Measurements from ENCODE around the gene SH2D2A.

DNA sequence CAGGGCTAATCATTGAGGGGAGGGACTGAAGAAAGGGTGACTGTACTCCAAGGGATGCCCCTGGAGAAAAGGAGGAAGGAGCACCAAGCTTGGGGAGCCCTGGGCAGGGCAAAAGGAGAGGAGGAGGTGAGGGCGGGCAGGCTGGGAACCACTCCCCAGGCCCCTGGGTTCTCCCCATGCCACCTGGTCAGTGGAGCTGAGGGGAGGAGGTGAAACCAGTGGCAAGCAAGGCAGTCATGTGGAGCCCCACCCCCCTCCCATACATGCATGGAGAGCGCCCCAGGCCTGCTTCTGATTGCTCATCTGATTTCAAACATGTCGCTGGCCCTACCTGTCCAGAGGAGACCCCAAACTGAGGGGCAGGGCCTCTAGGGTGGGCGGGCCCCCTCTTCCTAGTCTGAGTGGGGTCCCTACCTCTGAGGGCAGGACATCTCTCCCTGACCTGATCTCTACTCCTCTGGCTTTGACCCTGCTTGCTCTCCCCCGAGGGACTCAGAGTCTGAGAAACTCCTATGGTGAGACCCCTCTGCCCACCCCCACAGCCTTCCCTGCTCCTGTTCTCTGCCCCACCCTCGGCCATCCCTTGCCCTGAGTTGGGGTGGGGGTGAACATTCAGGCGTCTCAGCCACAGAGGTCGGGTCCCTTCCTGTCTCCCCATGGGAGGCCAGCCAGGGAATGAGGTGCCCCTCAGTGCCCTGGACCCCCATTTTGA lies 23.7 kb upstream of the SH2D2A start:
- TF ChIP-seq, protein P1, sequence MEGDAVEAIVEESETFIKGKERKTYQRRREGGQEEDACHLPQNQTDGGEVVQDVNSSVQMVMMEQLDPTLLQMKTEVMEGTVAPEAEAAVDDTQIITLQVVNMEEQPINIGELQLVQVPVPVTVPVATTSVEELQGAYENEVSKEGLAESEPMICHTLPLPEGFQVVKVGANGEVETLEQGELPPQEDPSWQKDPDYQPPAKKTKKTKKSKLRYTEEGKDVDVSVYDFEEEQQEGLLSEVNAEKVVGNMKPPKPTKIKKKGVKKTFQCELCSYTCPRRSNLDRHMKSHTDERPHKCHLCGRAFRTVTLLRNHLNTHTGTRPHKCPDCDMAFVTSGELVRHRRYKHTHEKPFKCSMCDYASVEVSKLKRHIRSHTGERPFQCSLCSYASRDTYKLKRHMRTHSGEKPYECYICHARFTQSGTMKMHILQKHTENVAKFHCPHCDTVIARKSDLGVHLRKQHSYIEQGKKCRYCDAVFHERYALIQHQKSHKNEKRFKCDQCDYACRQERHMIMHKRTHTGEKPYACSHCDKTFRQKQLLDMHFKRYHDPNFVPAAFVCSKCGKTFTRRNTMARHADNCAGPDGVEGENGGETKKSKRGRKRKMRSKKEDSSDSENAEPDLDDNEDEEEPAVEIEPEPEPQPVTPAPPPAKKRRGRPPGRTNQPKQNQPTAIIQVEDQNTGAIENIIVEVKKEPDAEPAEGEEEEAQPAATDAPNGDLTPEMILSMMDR (IDR thresholded peaks at IDR 0.05), result no peak
- no peak for TF ChIP-seq POLR2A (IDR thresholded peaks at IDR 0.05)

Measured in Peyer's patch (tissue), 4 donors.